Tibial nerve (tissue), 4 donors: ENCODE results near the gene DCXR. TPM values are rescaled to one million over a fixed set of nuclear protein-coding genes. Genes with fewer than 3 reads are reported as not detected.
A peak's percentile ranks its signal among the peaks of the same experiment; 100 is the strongest.

ENCODE experiments used
- DNase-seq, 2 donors: peaks; one replicate each; pipeline ENCODE4 v3.0.0-alpha.2; 2019; ENCODE audit warnings: low spot score in 2 of 2
- H3K27ac ChIP-seq, 4 donors: fragments of 200-600 bp; sonication (generic) in 3 of 4; one replicate each; pipeline ENCODE4 v1.5.1; 2017 to 2019; ENCODE audit warnings: mild to moderate bottlenecking in 1 of 4
- H3K27me3 ChIP-seq, 2 donors: fragments of 200-600 bp; sonication (generic) in 1 of 2; one replicate each; pipeline versions ENCODE4 v1.5.1 to v1.6.0; 2017 to 2019
- H3K36me3 ChIP-seq, 3 donors: fragments of 200-600 bp; sonication (generic); one replicate each; pipeline ENCODE4 v1.5.1; 2018 to 2019
- H3K4me1 ChIP-seq, 4 donors: fragments of 200-600 bp; sonication (generic) in 3 of 4; one replicate each; pipeline ENCODE4 v1.5.1; 2017 to 2019
- H3K4me3 ChIP-seq, 4 donors: fragments of 200-600 bp; sonication (generic) in 3 of 4; one replicate each; pipeline ENCODE4 v1.5.1; 2017 to 2019; ENCODE audit warnings: mild to moderate bottlenecking in 1 of 4, moderate library complexity in 1 of 4
- H3K9me3 ChIP-seq, 4 donors: fragments of 200-600 bp; sonication (generic) in 3 of 4; one replicate each; pipeline ENCODE4 v1.5.1; 2017 to 2019
- EP300 ChIP-seq, 2 donors: sonication (generic); formaldehyde crosslinking; IDR thresholded peaks; one replicate each; pipeline ENCODE4 v1.6.1; 2017; ENCODE audit warnings: antibody characterized with exemption in 2 of 2, mild to moderate bottlenecking in 1 of 2
- POLR2A ChIP-seq, 2 donors: fragments of 450-650 bp; IDR thresholded peaks; one replicate each; pipeline ENCODE4 v1.6.1; 2017; ENCODE audit warnings: antibody characterized with exemption in 2 of 2, mild to moderate bottlenecking in 2 of 2, moderate library complexity in 2 of 2
- WGBS, 2 donors: methylation state at CpG; one replicate each; pipeline ENCODE4 v1.1.5; 2018; 5-methylcytosine and 5-hydroxymethylcytosine counted together
- total RNA-seq, 4 donors: library from RNA; depleted of rRNA; stranded (reverse); fragments of >200 nt; gene quantifications; one replicate each; pipeline ENCODE4 v1.1.0, GENCODE V29; 2016
- TF ChIP-seq, protein P1 (sequence below), 5 experiments: fragments of 200-600 bp in 3 of 5; fragments of 450-650 bp in 2 of 5; sonication (generic) in 3 of 5; IDR thresholded peaks; one replicate each; pipeline ENCODE4 v1.5.1; 2016 to 2019; ENCODE audit warnings: antibody characterized with exemption in 5 of 5, mild to moderate bottlenecking in 3 of 5, moderate library complexity in 2 of 5

DCXR gene
- total RNA-seq, 4 donors from 2014 or later, result 236 to 347 (median 269) TPM

DNA sequence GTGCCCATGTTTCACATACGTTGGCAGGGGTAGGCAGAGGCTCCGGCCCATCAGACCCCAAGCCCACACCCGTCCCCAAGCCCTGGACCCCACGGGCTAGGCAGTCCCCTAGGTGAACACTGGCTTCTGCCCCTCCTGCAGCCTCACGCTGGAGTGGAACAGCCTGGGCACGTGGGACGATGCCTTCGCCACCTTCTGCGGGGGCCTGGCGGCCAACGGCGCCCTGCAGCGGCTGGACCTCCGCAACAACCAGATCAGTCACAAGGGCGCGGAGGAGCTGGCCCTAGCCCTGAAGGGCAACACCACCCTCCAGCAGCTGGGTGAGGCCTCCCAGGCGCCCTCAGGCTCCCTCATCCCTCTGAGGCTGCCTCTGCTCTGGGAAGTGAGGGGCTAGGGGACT, 12.6 kb downstream of the DCXR start:
- TF ChIP-seq EP300 (IDR thresholded peaks at IDR 0.05) (no peak), POLR2A (IDR thresholded peaks at IDR 0.05) (no peak)
- TF ChIP-seq, protein P1, sequence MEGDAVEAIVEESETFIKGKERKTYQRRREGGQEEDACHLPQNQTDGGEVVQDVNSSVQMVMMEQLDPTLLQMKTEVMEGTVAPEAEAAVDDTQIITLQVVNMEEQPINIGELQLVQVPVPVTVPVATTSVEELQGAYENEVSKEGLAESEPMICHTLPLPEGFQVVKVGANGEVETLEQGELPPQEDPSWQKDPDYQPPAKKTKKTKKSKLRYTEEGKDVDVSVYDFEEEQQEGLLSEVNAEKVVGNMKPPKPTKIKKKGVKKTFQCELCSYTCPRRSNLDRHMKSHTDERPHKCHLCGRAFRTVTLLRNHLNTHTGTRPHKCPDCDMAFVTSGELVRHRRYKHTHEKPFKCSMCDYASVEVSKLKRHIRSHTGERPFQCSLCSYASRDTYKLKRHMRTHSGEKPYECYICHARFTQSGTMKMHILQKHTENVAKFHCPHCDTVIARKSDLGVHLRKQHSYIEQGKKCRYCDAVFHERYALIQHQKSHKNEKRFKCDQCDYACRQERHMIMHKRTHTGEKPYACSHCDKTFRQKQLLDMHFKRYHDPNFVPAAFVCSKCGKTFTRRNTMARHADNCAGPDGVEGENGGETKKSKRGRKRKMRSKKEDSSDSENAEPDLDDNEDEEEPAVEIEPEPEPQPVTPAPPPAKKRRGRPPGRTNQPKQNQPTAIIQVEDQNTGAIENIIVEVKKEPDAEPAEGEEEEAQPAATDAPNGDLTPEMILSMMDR (IDR thresholded peaks at IDR 0.05), result no peak
- no peak overlapping the region for H3K27ac ChIP-seq
- peaks cover 0 to 51% (median 21%) of the 10 kb centered on the region in 4 donors for H3K4me1 ChIP-seq
- H3K27me3 ChIP-seq, result no peaks in the 10 kb centered on the region
- no peak for DNase-seq
- H3K36me3 ChIP-seq, result peaks cover 0 to 35% (median 0%) of the 10 kb centered on the region in 3 donors
- 93 to 96% methylated on average over 13 to 15 of the region's 17 CpGs for WGBS, 2 donors
- no peak overlapping the region for H3K4me3 ChIP-seq
- H3K9me3 ChIP-seq, result no peaks in the 10 kb centered on the region

DNA sequence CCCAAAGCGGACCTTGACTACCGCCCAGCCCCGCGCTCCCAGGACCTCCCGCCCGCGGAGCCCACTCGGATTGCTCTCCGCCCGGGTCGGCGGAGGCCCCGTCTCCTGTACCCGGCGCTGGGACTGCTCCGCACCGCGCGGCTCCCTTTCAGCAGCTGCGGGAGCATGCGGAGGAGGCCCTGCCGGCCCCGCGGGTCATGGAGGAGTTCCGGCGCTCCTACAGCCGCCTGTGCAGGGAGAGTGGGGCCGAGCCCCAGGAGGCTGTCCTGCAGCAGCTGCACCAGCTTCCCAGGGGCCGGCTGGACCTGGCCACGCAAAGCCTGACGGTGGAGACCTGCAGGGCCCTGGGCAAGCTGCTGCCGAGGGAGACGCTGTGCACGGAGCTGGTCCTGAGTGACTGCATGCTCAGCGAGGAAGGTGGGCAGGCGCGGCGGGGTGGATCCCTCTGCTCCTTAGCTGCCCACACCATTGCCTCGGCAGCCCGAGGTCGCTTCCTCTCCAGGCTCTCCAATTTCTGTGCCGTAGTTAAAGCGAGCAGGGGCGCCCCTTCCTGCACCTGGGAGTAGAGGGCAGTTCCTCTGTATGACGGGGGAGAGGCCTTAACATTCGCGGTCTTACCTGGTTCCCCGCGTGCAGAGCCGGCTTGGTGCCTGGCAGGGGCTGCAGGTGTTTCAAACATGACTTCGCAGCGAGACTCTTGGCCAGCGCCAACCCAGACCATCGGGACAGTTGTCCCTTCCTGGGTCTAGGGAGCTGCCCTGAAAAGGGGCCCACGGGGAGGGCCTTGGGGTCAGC, 13.9 kb downstream of the DCXR start:
- Histone ChIP-seq H3K4me1 (peaks cover 0 to 56% (median 21%) of the 10 kb centered on the region in 4 donors), H3K27ac (peak overlapping the region in 2 of 4 donors; percentile 52 to 70), H3K27me3 (no peaks in the 10 kb centered on the region), H3K9me3 (no peaks in the 10 kb centered on the region), H3K36me3 (peaks cover 0 to 36% (median 0%) of the 10 kb centered on the region in 3 donors), H3K4me3 (peak overlapping the region; percentile 73 to 99 (median 76))
- 4 to 13% methylated on average over 3 to 36 of the region's 55 CpGs for WGBS, 2 donors
- no peak for DNase-seq
- TF ChIP-seq POLR2A (IDR thresholded peaks at IDR 0.05), result no peak
- no peak for TF ChIP-seq EP300 (IDR thresholded peaks at IDR 0.05)
- TF ChIP-seq, protein P1 (IDR thresholded peaks at IDR 0.05), result no peak

DNA sequence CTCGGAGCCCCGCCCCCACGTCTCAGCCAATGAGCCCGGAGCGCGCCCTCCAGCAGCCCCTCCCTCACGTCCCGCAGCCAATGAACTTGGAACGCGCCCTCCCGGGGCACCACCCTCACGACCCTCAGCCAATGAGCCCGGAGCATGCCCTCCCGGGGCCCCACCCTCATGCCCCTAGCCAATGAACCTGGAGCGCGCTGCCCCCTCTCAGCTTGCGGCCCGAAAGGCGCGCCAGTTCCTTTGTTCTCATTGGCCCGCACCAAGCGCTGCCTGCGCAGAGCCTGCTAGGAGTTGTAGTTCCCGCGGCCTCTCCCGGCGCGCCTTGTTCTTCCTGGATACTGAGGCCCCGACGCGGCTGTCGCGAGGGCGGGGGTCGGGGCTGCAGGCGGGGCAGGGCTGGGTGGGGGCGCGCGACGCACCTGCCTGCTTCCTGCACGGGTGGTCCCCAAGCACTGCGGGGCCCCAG, 14.5 kb downstream of the DCXR start, which contains the start of gene LRRC45:
Gene LRRC45, plus strand, starts transcription at position 325 of the 466 bp plus-strand sequence. CDS start 339 bp downstream, outside the sequence.
- WGBS, 2 donors, result 0 to 1% methylated on average over 18 to 32 of the region's 42 CpGs
- no peak for TF ChIP-seq POLR2A (IDR thresholded peaks at IDR 0.05)
- peak in 1 of 2 donors; percentile 57 for TF ChIP-seq EP300 (IDR thresholded peaks at IDR 0.05)
- TF ChIP-seq, protein P1 (IDR thresholded peaks at IDR 0.05), result peak in 1 of 5 experiments; percentile 52
- H3K27ac ChIP-seq, result peak within 1 kb of the TSS in 3 of 4 donors; percentile 80 to 87 (median 86)
- H3K4me1 ChIP-seq, result peaks cover 0 to 56% (median 21%) of the 10 kb centered on the region in 4 donors
- H3K9me3 ChIP-seq, result no peaks in the 10 kb centered on the region
- peaks cover 0 to 36% (median 0%) of the 10 kb centered on the region in 3 donors for H3K36me3 ChIP-seq
- DNase-seq, result peak; percentile 100
- H3K27me3 ChIP-seq, result no peaks in the 10 kb centered on the region
- H3K4me3 ChIP-seq, result peak within 1 kb of the TSS; percentile 75 to 99 (median 84)

DNA sequence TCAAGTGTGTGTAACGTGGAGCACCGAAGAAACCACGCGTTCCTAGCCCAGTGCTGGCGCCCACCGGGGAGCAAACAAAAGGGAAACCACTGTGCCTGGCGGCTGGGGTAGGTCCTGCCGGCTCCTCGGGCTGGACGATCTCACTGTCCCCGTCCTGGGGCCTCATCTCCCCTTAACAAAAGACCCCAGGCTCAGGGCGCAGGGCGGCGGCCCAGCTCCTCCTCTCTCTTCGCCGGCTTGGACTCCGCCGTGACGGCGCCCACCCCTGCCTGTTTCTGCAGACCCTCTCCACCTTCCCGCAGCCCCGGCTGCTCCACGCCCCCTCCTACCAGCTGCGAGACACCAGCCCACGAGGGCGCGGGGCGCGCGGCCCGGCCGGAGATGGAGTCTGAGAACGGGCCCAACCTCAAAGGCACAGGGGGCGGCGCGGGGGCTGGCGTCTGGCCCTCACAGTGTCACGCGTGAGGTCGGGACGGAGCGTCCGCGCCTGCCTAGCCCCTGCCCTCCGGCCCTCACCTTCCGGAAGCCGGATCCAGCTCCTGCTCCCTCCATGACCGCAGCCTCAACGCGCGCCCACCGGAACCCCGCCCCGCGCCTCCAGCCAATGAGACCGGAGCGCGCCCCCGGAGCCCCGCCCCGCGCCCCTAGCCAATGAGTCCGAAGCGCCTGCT, 15.1 kb downstream of the DCXR start, which contains the start of gene CENPX:
Gene CENPX, minus strand, starts transcription at position 569 of the 671 bp plus-strand sequence. Its CDS starts 17 bp downstream, at position 552.
- Histone ChIP-seq H3K4me1 (peaks cover 0 to 56% (median 21%) of the 10 kb centered on the region in 4 donors), H3K4me3 (peak within 1 kb of the TSS; percentile 75 to 99 (median 84)), H3K27me3 (no peaks in the 10 kb centered on the region), H3K27ac (peak within 1 kb of the TSS in 3 of 4 donors; percentile 80 to 87 (median 86)), H3K36me3 (peaks cover 0 to 36% (median 0%) of the 10 kb centered on the region in 3 donors), H3K9me3 (no peaks in the 10 kb centered on the region)
- 0% methylated on average over 34 to 57 of the region's 64 CpGs for WGBS, 2 donors
- no peak for DNase-seq
- TF ChIP-seq POLR2A (IDR thresholded peaks at IDR 0.05), result peak in 1 of 2 donors; percentile 44
- TF ChIP-seq, protein P1 (IDR thresholded peaks at IDR 0.05), result no peak
- peak in 1 of 2 donors; percentile 36 for TF ChIP-seq EP300 (IDR thresholded peaks at IDR 0.05)
